Measurements from ENCODE around the gene MME. TPM values are rescaled to one million over a fixed set of nuclear protein-coding genes. Genes with fewer than 3 reads are reported as not detected.
"Not testable (repeated sequence)": the region's sequence is repeated elsewhere in the genome, so short reads cannot be mapped to it uniquely, and the experiment has no call there.

MME gene
- total RNA-seq, 1 donor from 2014 or later: 3.6 TPM

- intact Hi-C loops (cut with DNase I): no loop called here
- no peak for DNase-seq (ENCODE audit: low spot score)
Measured at GRCh38 chr3:155131104-155131503, 51.0 kb downstream of the MME start.

- intact Hi-C loops (cut with DNase I): not testable (repeated sequence)
Measured at GRCh38 chr3:155134311-155134710, 54.2 kb downstream of the MME start.

GRCh38 chr3:155135003-155135402 is 54.9 kb downstream of the MME start:
- DNase-seq (ENCODE audit: low spot score): no peak
- intact Hi-C loops (cut with DNase I): no loop called here

More at GRCh38 chr3:155134311-155134710, 54.2 kb downstream of the MME start:
- not testable (repeated sequence) for DNase-seq (ENCODE audit: low spot score)

GRCh38 chr3:155138677-155139076 is 58.6 kb downstream of the MME start:
- no peak for DNase-seq (ENCODE audit: low spot score)
- intact Hi-C loops (cut with DNase I): no loop called here

GRCh38 chr3:155147588-155147987 is 67.5 kb downstream of the MME start:
- intact Hi-C loops (cut with DNase I): no loop called here
- DNase-seq (ENCODE audit: low spot score): no peak

GRCh38 chr3:155149494-155149893 is 69.4 kb downstream of the MME start:
- no peak for DNase-seq (ENCODE audit: low spot score)
- intact Hi-C loops (cut with DNase I): no loop called here

GRCh38 chr3:155153242-155154186 is 73.4 kb downstream of the MME start:
- DNase-seq (ENCODE audit: low spot score): no peak
- intact Hi-C loops (cut with DNase I): no loop called here

- no peak for DNase-seq (ENCODE audit: low spot score)
- intact Hi-C loops (cut with DNase I): no loop called here
Measured at GRCh38 chr3:155154255-155154654, 74.1 kb downstream of the MME start.

GRCh38 chr3:155158346-155159037 is 78.4 kb downstream of the MME start:
- no peak for DNase-seq (ENCODE audit: low spot score)
- intact Hi-C loops (cut with DNase I): no loop called here

- DNase-seq (ENCODE audit: low spot score): no peak
- intact Hi-C loops (cut with DNase I): no loop called here
Measured at GRCh38 chr3:155159301-155159700, 79.2 kb downstream of the MME start.

GRCh38 chr3:155161640-155162292 is 81.6 kb downstream of the MME start:
- no peak for DNase-seq (ENCODE audit: low spot score)
- intact Hi-C loops (cut with DNase I): no loop called here

- no peak for DNase-seq (ENCODE audit: low spot score)
- intact Hi-C loops (cut with DNase I): no loop called here
Measured at GRCh38 chr3:155164306-155164705, 84.2 kb downstream of the MME start.

GRCh38 chr3:155166441-155166840 is 86.3 kb downstream of the MME start:
- DNase-seq (ENCODE audit: low spot score): no peak
- intact Hi-C loops (cut with DNase I): no loop called here

- no peak for DNase-seq (ENCODE audit: low spot score)
- intact Hi-C loops (cut with DNase I): no loop called here
Measured at GRCh38 chr3:155169197-155169596, 89.1 kb downstream of the MME start.

GRCh38 chr3:155173771-155174170 is 93.7 kb downstream of the MME start:
- intact Hi-C loops (cut with DNase I): no loop called here
- no peak for DNase-seq (ENCODE audit: low spot score)

GRCh38 chr3:155178810-155179436 is 98.8 kb downstream of the MME start:
- intact Hi-C loops (cut with DNase I): no loop called here
- DNase-seq (ENCODE audit: low spot score): no peak

- intact Hi-C loops (cut with DNase I): no loop called here
- DNase-seq (ENCODE audit: low spot score): no peak
Measured at GRCh38 chr3:155179437-155179827, 99.3 kb downstream of the MME start.

GRCh38 chr3:155179966-155180757 is 100.0 kb downstream of the MME start:
- no peak for DNase-seq (ENCODE audit: low spot score)
- intact Hi-C loops (cut with DNase I): no loop called here

GRCh38 chr3:155182467-155182866 is 102.3 kb downstream of the MME start:
- DNase-seq (ENCODE audit: low spot score): no peak
- intact Hi-C loops (cut with DNase I): no loop called here
